GM23338 (cell line): Measurements from ENCODE around the gene IL21R. TPM values are rescaled to one million over a fixed set of nuclear protein-coding genes. Genes with fewer than 3 reads are reported as not detected.
"Not testable (repeated sequence)": the region's sequence is repeated elsewhere in the genome, so short reads cannot be mapped to it uniquely, and the experiment has no call there.

Experiments used
- ATAC-seq: fragments of 200-7000 bp; cut with Tn5 transposase; 3 replicates; pipeline ENCODE4 v1.9.1; 2020
- DNase-seq: peaks from one replicate; pipeline ENCODE4 v3.0.0-alpha.2; 2015; ENCODE audit warnings: low spot score
- H2AFZ ChIP-seq: fragments of 200-600 bp; sonication (generic); 2 replicates; pipeline ENCODE4 v1.8.0; 2016; ENCODE audit warnings: antibody characterized with exemption, mild to moderate bottlenecking, moderate library complexity
- H3F3A ChIP-seq: fragments of 200-600 bp; sonication (generic); replicated peaks from 2 replicates; pipeline ENCODE4 v1.8.0; 2017; ENCODE audit warnings: antibody characterized with exemption, mixed run types, low read depth
- H3K27ac ChIP-seq: fragments of 200-600 bp; sonication (generic); 2 replicates; pipeline ENCODE4 v1.6.1; 2016; ENCODE audit warnings: low read depth
- H3K27me3 ChIP-seq: fragments of 200-600 bp; sonication (generic); 2 replicates; pipeline ENCODE4 v1.8.0; 2016; ENCODE audit warnings: mild to moderate bottlenecking, mixed run types, moderate library complexity; ENCODE audit not compliant: insufficient read depth
- H3K36me3 ChIP-seq: fragments of 200-600 bp; sonication (generic); 2 replicates; pipeline ENCODE4 v1.8.0; 2016; ENCODE audit warnings: mild to moderate bottlenecking; ENCODE audit not compliant: insufficient read depth
- H3K4me1 ChIP-seq: fragments of 200-600 bp; sonication (generic); 2 replicates; pipeline ENCODE4 v1.8.0; 2016; ENCODE audit warnings: mild to moderate bottlenecking, moderate library complexity; ENCODE audit not compliant: insufficient read depth
- H3K4me2 ChIP-seq: fragments of 200-600 bp; sonication (generic); 2 replicates; pipeline ENCODE4 v1.7.1; 2017; ENCODE audit warnings: mixed run types
- H3K4me3 ChIP-seq: fragments of 200-600 bp; sonication (generic); 2 replicates; pipeline ENCODE4 v1.6.1; 2016; ENCODE audit warnings: mixed run types
- H3K79me2 ChIP-seq: fragments of 200-600 bp; sonication (generic); replicated peaks from 2 replicates; pipeline ENCODE4 v1.8.0; 2017; ENCODE audit warnings: mild to moderate bottlenecking; ENCODE audit not compliant: insufficient read depth
- H3K9me2 ChIP-seq: fragments of 200-600 bp; sonication (generic); 2 replicates; pipeline ENCODE4 v1.8.0; 2017; ENCODE audit not compliant: insufficient read depth
- H4K20me1 ChIP-seq: fragments of 200-600 bp; sonication (generic); replicated peaks from 2 replicates; pipeline ENCODE4 v1.8.0; 2017; ENCODE audit warnings: mild to moderate bottlenecking; ENCODE audit not compliant: insufficient read depth
- H3K27ac Mint-ChIP-seq: 2 replicates; pipeline ENCODE4 v1.8.0; 2020; ENCODE audit warnings: inconsistent platforms, mild to moderate bottlenecking, moderate library complexity, mixed read lengths
- H3K27me3 Mint-ChIP-seq: 3 replicates; pipeline ENCODE4 v1.8.0; 2022; ENCODE audit warnings: low read depth, mild to moderate bottlenecking, moderate library complexity, mixed read lengths, inconsistent platforms; ENCODE audit not compliant: insufficient read depth, poor library complexity
- H3K36me3 Mint-ChIP-seq: 3 replicates; pipeline ENCODE4 v1.8.0; 2021; ENCODE audit warnings: low read depth, mild to moderate bottlenecking, inconsistent platforms, moderate library complexity, mixed read lengths
- H3K4me1 Mint-ChIP-seq: 3 replicates; pipeline ENCODE4 v1.8.0; 2020; ENCODE audit warnings: mild to moderate bottlenecking, inconsistent platforms, mixed read lengths
- H3K4me3 Mint-ChIP-seq: 3 replicates; pipeline ENCODE4 v1.8.0; 2021; ENCODE audit warnings: moderate library complexity, mild to moderate bottlenecking, inconsistent platforms, mixed read lengths
- H3K9me3 Mint-ChIP-seq: 3 replicates; pipeline ENCODE4 v1.8.0; 2020; ENCODE audit warnings: moderate library complexity, mild to moderate bottlenecking, inconsistent platforms, mixed read lengths
- CREB1 ChIP-seq: fragments of 250-450 bp; sonication (Bioruptor Pico); IDR thresholded peaks from 2 replicates; pipeline ENCODE4 v1.5.0; 2020; ENCODE audit warnings: low read depth, mild to moderate bottlenecking, moderate library complexity
- ETS1 ChIP-seq: IDR thresholded peaks from 2 replicates; pipeline ENCODE4 v1.6.1; 2016; ENCODE audit warnings: antibody characterized with exemption
- EZH2 ChIP-seq: fragments of 200-600 bp; sonication (generic); IDR thresholded peaks from one replicate; pipeline ENCODE4 v1.8.0; 2017; ENCODE audit warnings: antibody characterized with exemption, mild to moderate bottlenecking, low read depth; ENCODE audit not compliant: unreplicated experiment
- EZH2phosphoT487 ChIP-seq: fragments of 200-600 bp; sonication (generic); IDR thresholded peaks from one replicate; pipeline ENCODE4 v1.8.1; 2018; ENCODE audit warnings: antibody characterized with exemption; ENCODE audit not compliant: unreplicated experiment
- JUNB ChIP-seq: IDR thresholded peaks from one replicate; pipeline ENCODE4 v1.6.1; 2016; ENCODE audit warnings: antibody characterized with exemption; ENCODE audit not compliant: unreplicated experiment
- NANOG ChIP-seq: IDR thresholded peaks from 2 replicates; pipeline ENCODE4 v1.6.1; 2016; ENCODE audit warnings: antibody characterized with exemption, borderline replicate concordance
- POLR2AphosphoS5 ChIP-seq: IDR thresholded peaks from 2 replicates; pipeline ENCODE4 v1.6.1; 2016; ENCODE audit warnings: antibody characterized with exemption, low read depth
- REST ChIP-seq: IDR thresholded peaks from one replicate; pipeline ENCODE4 v1.6.1; 2018; ENCODE audit warnings: antibody characterized with exemption; ENCODE audit not compliant: unreplicated experiment
- STAT1 ChIP-seq: IDR thresholded peaks from one replicate; pipeline ENCODE4 v1.6.1; 2016; ENCODE audit warnings: antibody characterized with exemption; ENCODE audit not compliant: unreplicated experiment
- ZNF331 ChIP-seq: fragments of 250-450 bp; sonication (Bioruptor Pico); IDR thresholded peaks from 2 replicates; pipeline ENCODE4 v1.5.0; 2020; ENCODE audit warnings: low read depth, mild to moderate bottlenecking, moderate library complexity
- polyA plus RNA-seq: library from polyadenylated mRNA; unstranded; fragments of >200 nt; fragmentation: Nextera tagmentation; extraction: Ambion mirVana; gene quantifications from 2 replicates; pipeline ENCODE4 v1.2.1, GENCODE V29; 2016
- total RNA-seq: library from RNA; depleted of rRNA; stranded (reverse); fragments of >200 nt; shearing (Covaris generic); gene quantifications from 2 replicates; pipeline ENCODE4 v1.2.3, GENCODE V29; 2014
- TF ChIP-seq, protein P1 (sequence below): fragments of 250-450 bp; sonication (Bioruptor Pico); IDR thresholded peaks from 2 replicates; pipeline ENCODE4 v1.5.0; 2020; ENCODE audit warnings: mild to moderate bottlenecking, moderate library complexity

Gene IL21R
- total and polyA plus RNA-seq, 2 experiments from 2014 or later, result 0.42 to 2.6 TPM

- Mint-ChIP-seq H3K4me3 (no peak overlapping the region), H3K4me1 (no peaks in the 10 kb centered on the region; the same call in 2 of the 3 replicates), H3K27ac (no peak overlapping the region), H3K27me3 (peaks cover 19% of the 10 kb centered on the region), H3K36me3 (peaks cover 8% of the 10 kb centered on the region; the same call in 1 of the 3 replicates), H3K9me3 (no peaks in the 10 kb centered on the region)
- no peaks in the 10 kb centered on the region for H3K9me2 ChIP-seq
- H3K27me3 ChIP-seq, result no peaks in the 10 kb centered on the region
- H4K20me1 ChIP-seq, result no peaks in the 10 kb centered on the region
- H3K4me3 ChIP-seq, result no peak overlapping the region
- DNase-seq (no peak), ATAC-seq (no peak)
- TF ChIP-seq NANOG (no peak), JUNB (no peak), ZNF331 (CRISPR knock-in tag) (no peak), CREB1 (no peak), POLR2AphosphoS5 (no peak), ETS1 (no peak), EZH2 (no peak), EZH2phosphoT487 (no peak), STAT1 (no peak), REST (no peak)
- TF ChIP-seq, protein P1, sequence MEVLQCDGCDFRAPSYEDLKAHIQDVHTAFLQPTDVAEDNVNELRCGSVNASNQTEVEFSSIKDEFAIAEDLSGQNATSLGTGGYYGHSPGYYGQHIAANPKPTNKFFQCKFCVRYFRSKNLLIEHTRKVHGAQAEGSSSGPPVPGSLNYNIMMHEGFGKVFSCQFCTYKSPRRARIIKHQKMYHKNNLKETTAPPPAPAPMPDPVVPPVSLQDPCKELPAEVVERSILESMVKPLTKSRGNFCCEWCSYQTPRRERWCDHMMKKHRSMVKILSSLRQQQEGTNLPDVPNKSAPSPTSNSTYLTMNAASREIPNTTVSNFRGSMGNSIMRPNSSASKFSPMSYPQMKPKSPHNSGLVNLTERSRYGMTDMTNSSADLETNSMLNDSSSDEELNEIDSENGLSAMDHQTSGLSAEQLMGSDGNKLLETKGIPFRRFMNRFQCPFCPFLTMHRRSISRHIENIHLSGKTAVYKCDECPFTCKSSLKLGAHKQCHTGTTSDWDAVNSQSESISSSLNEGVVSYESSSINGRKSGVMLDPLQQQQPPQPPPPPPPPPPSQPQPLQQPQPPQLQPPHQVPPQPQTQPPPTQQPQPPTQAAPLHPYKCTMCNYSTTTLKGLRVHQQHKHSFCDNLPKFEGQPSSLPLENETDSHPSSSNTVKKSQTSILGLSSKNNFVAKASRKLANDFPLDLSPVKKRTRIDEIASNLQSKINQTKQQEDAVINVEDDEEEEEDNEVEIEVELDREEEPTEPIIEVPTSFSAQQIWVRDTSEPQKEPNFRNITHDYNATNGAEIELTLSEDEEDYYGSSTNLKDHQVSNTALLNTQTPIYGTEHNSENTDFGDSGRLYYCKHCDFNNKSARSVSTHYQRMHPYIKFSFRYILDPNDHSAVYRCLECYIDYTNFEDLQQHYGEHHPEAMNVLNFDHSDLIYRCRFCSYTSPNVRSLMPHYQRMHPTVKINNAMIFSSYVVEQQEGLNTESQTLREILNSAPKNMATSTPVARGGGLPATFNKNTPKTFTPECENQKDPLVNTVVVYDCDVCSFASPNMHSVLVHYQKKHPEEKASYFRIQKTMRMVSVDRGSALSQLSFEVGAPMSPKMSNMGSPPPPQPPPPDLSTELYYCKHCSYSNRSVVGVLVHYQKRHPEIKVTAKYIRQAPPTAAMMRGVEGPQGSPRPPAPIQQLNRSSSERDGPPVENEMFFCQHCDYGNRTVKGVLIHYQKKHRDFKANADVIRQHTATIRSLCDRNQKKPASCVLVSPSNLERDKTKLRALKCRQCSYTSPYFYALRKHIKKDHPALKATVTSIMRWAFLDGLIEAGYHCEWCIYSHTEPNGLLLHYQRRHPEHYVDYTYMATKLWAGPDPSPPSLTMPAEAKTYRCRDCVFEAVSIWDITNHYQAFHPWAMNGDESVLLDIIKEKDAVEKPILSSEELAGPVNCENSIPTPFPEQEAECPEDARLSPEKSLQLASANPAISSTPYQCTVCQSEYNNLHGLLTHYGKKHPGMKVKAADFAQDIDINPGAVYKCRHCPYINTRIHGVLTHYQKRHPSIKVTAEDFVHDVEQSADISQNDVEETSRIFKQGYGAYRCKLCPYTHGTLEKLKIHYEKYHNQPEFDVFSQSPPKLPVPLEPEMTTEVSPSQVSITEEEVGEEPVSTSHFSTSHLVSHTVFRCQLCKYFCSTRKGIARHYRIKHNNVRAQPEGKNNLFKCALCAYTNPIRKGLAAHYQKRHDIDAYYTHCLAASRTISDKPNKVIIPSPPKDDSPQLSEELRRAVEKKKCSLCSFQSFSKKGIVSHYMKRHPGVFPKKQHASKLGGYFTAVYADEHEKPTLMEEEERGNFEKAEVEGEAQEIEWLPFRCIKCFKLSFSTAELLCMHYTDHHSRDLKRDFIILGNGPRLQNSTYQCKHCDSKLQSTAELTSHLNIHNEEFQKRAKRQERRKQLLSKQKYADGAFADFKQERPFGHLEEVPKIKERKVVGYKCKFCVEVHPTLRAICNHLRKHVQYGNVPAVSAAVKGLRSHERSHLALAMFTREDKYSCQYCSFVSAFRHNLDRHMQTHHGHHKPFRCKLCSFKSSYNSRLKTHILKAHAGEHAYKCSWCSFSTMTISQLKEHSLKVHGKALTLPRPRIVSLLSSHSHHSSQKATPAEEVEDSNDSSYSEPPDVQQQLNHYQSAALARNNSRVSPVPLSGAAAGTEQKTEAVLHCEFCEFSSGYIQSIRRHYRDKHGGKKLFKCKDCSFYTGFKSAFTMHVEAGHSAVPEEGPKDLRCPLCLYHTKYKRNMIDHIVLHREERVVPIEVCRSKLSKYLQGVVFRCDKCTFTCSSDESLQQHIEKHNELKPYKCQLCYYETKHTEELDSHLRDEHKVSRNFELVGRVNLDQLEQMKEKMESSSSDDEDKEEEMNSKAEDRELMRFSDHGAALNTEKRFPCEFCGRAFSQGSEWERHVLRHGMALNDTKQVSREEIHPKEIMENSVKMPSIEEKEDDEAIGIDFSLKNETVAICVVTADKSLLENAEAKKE (CRISPR knock-in tag), result no peak
- H3K4me2 ChIP-seq, result no peak overlapping the region
- no peak overlapping the region for H3K27ac ChIP-seq
- no peaks in the 10 kb centered on the region for H3K79me2 ChIP-seq
- no peak overlapping the region for H2AFZ ChIP-seq
- no peaks in the 10 kb centered on the region for H3F3A ChIP-seq
- H3K4me1 ChIP-seq, result no peaks in the 10 kb centered on the region
- no peaks in the 10 kb centered on the region for H3K36me3 ChIP-seq
Observed at GRCh38 chr16:27455700-27456099, 53.7 kb downstream of the IL21R start.

- Mint-ChIP-seq H3K27me3 (peaks cover 18% of the 10 kb centered on the region), H3K36me3 (peaks cover 11% of the 10 kb centered on the region; the same call in 2 of the 3 replicates), H3K27ac (peak overlapping the region; percentile 61; the same call in 1 of the 2 replicates)
- not testable (repeated sequence) for H3K4me3 Mint-ChIP-seq, H2AFZ ChIP-seq, DNase-seq, H3K9me3 Mint-ChIP-seq, H4K20me1 ChIP-seq, H3K9me2 ChIP-seq, H3K4me1 Mint-ChIP-seq, H3K4me3 ChIP-seq, ATAC-seq, H3F3A ChIP-seq, H3K27ac ChIP-seq, H3K4me1 ChIP-seq, H3K79me2 ChIP-seq, H3K27me3 ChIP-seq, H3K36me3 ChIP-seq, H3K4me2 ChIP-seq
Observed at GRCh38 chr16:27457605-27457900, 55.6 kb downstream of the IL21R start.
